Measurements from ENCODE around the gene AMZ1. TPM values are rescaled to one million over a fixed set of nuclear protein-coding genes. Genes with fewer than 3 reads are reported as not detected.

AMZ1 gene
- total RNA-seq, 1 donor from 2014 or later: 9.1 TPM

DNA sequence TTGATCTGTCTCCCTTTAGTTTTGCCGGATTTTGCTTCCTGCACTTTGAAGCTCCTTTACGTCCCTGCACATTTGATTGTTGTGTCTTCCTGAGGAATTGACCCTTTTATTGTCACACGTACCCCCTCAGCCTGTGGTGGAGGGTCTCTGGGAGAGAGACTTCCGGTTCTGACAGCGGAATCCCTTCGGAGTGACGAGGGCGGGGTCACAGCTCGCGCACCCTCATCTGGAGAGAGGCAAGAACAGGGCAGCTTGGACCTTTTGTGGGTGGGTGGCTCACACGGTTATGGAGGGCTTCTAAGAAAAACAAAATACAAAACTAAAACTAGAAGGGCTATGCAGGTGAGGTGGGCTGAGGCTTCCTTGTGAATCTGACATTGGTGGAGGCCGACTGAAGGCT, 26.0 kb downstream of the AMZ1 start:
- peaks cover 3% of the 10 kb centered on the region for H3K9me3 Mint-ChIP-seq (ENCODE audit: low read depth)
- peaks cover 48% of the 10 kb centered on the region for H3K4me1 Mint-ChIP-seq (ENCODE audit: low read depth)
- no peak for DNase-seq (ENCODE audit: low spot score)
- peaks cover 33% of the 10 kb centered on the region for H3K36me3 Mint-ChIP-seq (ENCODE audit: low read depth)
- H3K27me3 Mint-ChIP-seq (ENCODE audit: low read depth): no peaks in the 10 kb centered on the region
- no peak overlapping the region for H3K4me3 Mint-ChIP-seq (ENCODE audit: unreplicated experiment)
- H3K27ac Mint-ChIP-seq (ENCODE audit: unreplicated experiment): peak overlapping the region; percentile 49
- TF ChIP-seq, protein P1, sequence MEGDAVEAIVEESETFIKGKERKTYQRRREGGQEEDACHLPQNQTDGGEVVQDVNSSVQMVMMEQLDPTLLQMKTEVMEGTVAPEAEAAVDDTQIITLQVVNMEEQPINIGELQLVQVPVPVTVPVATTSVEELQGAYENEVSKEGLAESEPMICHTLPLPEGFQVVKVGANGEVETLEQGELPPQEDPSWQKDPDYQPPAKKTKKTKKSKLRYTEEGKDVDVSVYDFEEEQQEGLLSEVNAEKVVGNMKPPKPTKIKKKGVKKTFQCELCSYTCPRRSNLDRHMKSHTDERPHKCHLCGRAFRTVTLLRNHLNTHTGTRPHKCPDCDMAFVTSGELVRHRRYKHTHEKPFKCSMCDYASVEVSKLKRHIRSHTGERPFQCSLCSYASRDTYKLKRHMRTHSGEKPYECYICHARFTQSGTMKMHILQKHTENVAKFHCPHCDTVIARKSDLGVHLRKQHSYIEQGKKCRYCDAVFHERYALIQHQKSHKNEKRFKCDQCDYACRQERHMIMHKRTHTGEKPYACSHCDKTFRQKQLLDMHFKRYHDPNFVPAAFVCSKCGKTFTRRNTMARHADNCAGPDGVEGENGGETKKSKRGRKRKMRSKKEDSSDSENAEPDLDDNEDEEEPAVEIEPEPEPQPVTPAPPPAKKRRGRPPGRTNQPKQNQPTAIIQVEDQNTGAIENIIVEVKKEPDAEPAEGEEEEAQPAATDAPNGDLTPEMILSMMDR (IDR thresholded peaks at IDR 0.05): no peak

DNA sequence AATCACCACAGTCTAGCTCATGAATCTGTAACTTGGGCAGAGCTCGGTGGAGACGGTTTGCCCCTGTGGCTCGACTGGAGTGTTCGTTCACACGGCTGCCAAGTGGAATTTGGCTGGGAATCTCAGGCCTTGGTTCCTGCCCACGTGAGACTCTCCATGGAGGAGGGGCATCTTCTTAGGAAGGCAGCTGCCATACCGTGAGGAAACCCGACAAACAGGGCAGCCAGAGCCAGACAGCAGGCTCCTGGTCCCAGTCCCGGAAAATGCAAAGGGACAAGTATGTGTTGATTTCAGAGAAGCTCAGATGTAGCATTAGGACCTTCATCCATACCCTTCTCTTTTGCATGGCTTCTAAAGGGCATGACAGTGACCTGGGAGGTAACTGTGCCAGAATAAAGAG, 26.6 kb downstream of the AMZ1 start:
- H3K9me3 Mint-ChIP-seq (ENCODE audit: low read depth): peaks cover 3% of the 10 kb centered on the region
- peaks cover 33% of the 10 kb centered on the region for H3K36me3 Mint-ChIP-seq (ENCODE audit: low read depth)
- no peaks in the 10 kb centered on the region for H3K27me3 Mint-ChIP-seq (ENCODE audit: low read depth)
- H3K4me1 Mint-ChIP-seq (ENCODE audit: low read depth): peaks cover 48% of the 10 kb centered on the region
- H3K27ac Mint-ChIP-seq (ENCODE audit: unreplicated experiment): no peak overlapping the region
- no peak overlapping the region for H3K4me3 Mint-ChIP-seq (ENCODE audit: unreplicated experiment)
- TF ChIP-seq, protein P1 (IDR thresholded peaks at IDR 0.05): no peak
- DNase-seq (ENCODE audit: low spot score): no peak

DNA sequence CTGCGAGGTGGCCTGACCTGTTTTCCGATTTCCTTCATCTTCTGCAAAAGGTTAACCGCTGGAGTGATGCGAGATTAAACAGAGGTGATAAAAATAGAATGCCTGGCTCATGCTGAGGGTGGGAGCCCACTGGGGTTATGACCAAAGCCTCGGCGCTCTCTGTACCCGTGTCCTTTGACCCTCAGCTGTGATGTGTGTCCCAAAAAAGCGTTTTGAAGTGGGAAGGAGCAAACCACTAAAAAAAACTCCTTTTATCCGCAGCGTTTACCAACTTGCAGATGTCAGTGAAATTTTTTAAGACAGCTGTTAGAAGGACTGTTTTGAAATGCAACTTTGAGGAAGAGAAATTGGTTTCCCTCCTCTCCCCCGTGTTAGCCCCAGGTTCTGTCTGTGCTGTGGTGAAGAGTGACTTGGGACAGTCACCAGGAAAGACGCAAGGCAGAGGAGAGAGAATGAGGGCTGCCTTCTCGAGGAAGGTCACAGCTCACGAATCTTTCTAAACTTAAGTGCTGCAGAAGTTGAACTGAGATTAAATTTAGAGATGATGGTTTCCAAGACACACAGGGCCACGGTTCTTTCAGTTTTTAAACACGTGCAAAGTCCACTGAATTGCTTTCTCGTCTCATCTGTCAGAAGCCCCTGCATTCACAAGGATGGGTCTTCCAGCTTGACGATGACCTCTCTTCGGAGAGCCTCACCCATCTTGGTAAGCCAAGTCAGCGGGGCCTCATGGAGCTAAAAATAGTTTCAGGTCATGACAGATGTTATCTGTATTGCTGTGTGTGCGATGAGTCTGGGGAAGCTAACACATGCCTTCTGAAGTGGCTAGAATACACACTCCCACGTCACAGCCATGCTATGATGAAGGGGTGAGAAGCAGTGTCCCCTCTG, 27.6 kb downstream of the AMZ1 start:
- peaks cover 48% of the 10 kb centered on the region for H3K4me1 Mint-ChIP-seq (ENCODE audit: low read depth)
- H3K36me3 Mint-ChIP-seq (ENCODE audit: low read depth): peaks cover 34% of the 10 kb centered on the region
- no peak overlapping the region for H3K4me3 Mint-ChIP-seq (ENCODE audit: unreplicated experiment)
- peaks cover 3% of the 10 kb centered on the region for H3K9me3 Mint-ChIP-seq (ENCODE audit: low read depth)
- H3K27ac Mint-ChIP-seq (ENCODE audit: unreplicated experiment): peak overlapping the region; percentile 25
- no peak for DNase-seq (ENCODE audit: low spot score)
- TF ChIP-seq, protein P1 (IDR thresholded peaks at IDR 0.05): no peak
- no peaks in the 10 kb centered on the region for H3K27me3 Mint-ChIP-seq (ENCODE audit: low read depth)

DNA sequence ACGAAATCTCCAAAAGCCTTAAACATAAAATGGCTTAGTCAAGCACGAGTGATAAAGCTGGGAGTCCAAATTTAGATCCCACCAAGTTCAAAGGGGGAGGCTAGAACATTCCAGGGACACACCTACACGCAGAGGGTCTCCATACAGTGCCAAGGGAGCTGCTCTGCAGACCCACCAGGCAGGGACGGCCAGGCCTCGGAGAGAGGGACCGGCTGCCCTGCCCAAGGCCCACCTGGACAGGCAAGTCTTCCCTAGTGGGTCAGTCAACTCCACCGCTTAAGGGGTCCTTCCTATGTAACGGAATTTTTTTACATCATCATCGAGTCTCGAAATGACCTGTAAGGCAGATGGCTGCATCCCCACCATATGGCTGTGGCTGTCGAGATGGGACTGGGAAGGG, 28.5 kb downstream of the AMZ1 start:
- peaks cover 34% of the 10 kb centered on the region for H3K36me3 Mint-ChIP-seq (ENCODE audit: low read depth)
- no peaks in the 10 kb centered on the region for H3K27me3 Mint-ChIP-seq (ENCODE audit: low read depth)
- no peak for DNase-seq (ENCODE audit: low spot score)
- peaks cover 3% of the 10 kb centered on the region for H3K9me3 Mint-ChIP-seq (ENCODE audit: low read depth)
- no peak overlapping the region for H3K4me3 Mint-ChIP-seq (ENCODE audit: unreplicated experiment)
- peak overlapping the region; percentile 25 for H3K27ac Mint-ChIP-seq (ENCODE audit: unreplicated experiment)
- TF ChIP-seq, protein P1 (IDR thresholded peaks at IDR 0.05): no peak
- peaks cover 52% of the 10 kb centered on the region for H3K4me1 Mint-ChIP-seq (ENCODE audit: low read depth)

DNA sequence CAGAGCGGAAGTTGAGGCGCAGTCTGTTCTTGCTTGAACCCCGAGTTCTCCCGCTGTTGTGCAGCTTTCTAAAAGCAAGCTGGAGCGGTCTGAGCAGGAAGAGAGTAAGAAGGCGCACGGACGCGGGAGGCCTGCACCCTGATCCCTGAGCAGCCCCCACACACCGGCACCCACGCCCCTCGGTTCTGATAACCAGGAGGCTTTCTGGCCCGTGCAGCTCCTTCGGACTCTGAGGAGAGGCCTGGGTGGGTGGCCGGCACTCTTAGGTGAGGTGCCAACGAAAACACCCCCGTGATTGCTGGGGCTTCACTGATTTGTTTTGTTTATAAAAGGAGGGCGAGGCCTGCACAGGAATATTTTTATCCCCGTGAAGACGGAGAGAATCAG, 28.9 kb downstream of the AMZ1 start:
- DNase-seq (ENCODE audit: low spot score): no peak
- no peak overlapping the region for H3K4me3 Mint-ChIP-seq (ENCODE audit: unreplicated experiment)
- peak overlapping the region; percentile 30 for H3K27ac Mint-ChIP-seq (ENCODE audit: unreplicated experiment)
- no peaks in the 10 kb centered on the region for H3K27me3 Mint-ChIP-seq (ENCODE audit: low read depth)
- H3K36me3 Mint-ChIP-seq (ENCODE audit: low read depth): peaks cover 34% of the 10 kb centered on the region
- peaks cover 52% of the 10 kb centered on the region for H3K4me1 Mint-ChIP-seq (ENCODE audit: low read depth)
- TF ChIP-seq, protein P1 (IDR thresholded peaks at IDR 0.05): no peak
- peaks cover 3% of the 10 kb centered on the region for H3K9me3 Mint-ChIP-seq (ENCODE audit: low read depth)
